HG03139 (cell line): ENCODE results near the gene ANKRD29.
"Not testable (repeated sequence)": the region's sequence is repeated elsewhere in the genome, so short reads cannot be mapped to it uniquely, and the experiment has no call there.

Experiments
- ATAC-seq: cut with Tn5 transposase; IDR thresholded peaks from one replicate; pipeline ENCODE4 v1.9.1; 2021; ENCODE audit not compliant: unreplicated experiment

The ANKRD29 gene

DNA sequence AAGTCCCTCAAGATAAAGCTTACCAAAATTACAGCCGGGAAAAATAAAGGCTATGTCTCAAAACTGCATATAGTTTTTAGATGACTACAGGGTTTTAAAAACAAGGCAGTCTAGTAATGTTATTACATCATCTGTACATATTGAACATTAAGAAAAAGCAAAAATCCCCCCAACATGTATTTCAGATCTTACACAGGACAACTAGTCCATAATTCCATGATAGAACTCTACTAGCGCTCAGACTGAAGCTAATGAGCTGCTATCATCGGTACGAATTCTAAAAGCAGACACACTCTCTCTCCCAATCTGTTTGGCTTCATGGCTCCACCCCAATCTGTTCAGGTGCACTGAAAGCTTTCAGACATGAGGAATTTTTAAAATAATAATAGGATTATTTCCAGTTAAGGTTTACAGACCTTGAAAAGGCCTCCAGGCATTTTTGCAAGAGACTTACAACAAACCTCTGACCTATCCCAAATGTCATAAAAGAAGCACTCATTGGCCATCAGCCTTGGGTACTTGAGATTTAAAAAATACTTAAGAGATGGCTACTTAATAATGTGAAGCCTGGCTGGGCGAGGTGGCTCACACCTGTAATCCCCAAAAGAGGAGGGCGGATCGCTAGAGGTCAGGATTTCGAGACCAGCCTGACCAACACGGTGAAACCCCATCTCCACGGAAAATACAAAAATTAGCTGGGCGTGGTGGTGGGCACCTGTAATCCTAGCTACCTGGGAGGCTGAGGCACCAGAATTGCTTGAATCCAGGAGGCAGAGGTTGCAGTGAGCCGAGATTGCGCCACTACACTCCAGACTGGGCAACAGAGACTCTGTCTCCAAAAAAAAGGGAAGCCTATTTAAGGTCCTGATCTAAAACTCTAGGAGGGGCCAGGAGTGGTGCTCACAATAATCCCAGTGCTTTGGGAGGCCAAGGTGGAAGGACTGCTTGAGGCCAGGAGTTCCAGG lies 78.4 kb downstream of the ANKRD29 start:
- ATAC-seq = no peak

DNA sequence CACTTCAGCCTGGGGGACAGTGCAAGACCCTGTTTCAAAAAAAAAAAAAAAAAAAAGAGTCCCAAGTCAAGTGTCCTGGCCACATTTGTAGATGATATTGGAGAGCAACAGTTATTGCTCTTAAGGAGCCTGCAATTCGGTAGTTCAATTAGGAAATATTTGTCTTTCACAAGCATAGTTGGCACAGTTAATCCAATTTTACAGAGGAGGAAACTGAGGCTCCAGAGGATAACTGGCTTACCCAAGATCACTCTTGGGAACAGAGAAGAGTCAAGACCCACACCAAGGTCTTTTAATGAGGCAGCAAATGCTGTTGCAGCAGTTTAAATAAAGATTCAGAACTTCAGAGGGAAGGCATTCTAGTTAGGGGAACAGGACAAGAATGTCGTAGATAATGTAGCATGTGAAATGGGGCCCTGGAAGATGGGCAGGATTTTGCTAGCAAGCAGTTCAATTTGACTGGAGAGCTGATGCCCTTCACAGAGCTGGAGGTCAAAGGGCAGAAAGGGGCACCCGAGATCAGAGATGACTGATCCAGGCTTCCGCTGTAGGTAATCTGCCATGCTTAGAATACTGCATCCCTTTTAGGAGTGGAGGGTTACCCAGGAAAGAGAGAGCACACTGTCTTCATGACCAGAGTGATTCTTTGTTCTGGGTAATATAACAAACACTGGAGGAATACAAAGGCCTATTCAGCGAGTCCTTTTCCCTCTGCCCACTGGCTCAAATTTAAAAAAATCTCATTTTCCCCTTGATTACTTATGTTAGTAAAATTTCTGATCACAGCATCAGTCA lies 79.4 kb downstream of the ANKRD29 start:
- ATAC-seq = no peak

GRCh38 chr18:23580677-23581367 lies 81.9 kb downstream of the ANKRD29 start:
- ATAC-seq = no peak

- no peak for ATAC-seq
These were observed 83.6 kb downstream of the ANKRD29 start for GRCh38 chr18:23578891-23579653.

- ATAC-seq = no peak
These were observed 84.5 kb downstream of the ANKRD29 start for GRCh38 chr18:23578067-23578701.

- not testable (repeated sequence) for ATAC-seq
These were observed 85.2 kb downstream of the ANKRD29 start for GRCh38 chr18:23577521-23577920.

DNA sequence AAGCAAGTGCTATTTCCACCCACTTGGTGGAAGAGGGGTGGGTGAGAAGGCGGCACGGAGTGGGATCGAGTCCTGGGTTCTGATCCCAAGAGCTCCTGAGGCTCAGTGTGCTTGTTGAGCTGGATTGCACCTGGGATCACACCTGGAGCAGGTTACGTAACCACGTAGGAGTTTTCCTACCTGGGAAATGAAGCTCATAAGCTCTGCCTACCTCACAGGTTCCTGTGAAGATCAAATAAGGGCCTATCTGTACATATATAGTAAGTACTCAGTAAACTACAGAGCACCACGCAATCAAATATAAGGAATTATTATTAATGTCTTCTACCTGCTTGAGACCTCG lies 87.4 kb downstream of the ANKRD29 start:
- no peak for ATAC-seq

- no peak for ATAC-seq
These were observed 88.0 kb downstream of the ANKRD29 start for GRCh38 chr18:23574611-23575308.

- ATAC-seq = no peak
These were observed 88.9 kb downstream of the ANKRD29 start for GRCh38 chr18:23573626-23574431.

- no peak for ATAC-seq
These were observed 89.7 kb downstream of the ANKRD29 start for GRCh38 chr18:23573020-23573419.

DNA sequence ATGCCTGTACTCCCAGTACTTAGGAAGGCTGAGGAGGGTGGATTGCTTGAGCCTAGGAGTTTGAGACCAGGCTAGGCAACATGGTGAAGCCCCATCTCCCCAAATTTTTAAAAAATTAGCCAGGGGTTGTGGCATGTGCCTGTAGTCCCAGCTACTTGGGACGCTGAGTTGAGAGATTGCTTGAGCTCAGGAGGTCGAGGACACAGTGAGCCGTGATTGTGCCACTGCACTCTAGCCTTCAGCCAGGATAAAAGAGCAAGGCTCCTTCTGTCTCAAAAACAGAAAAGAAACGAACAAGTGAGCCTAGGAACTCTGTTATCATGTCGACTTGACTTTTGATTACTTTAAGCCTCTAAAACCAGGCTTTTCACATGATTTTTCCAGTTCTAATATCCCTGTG lies 90.1 kb downstream of the ANKRD29 start:
- no peak for ATAC-seq

GRCh38 chr18:23572012-23572411 lies 90.7 kb downstream of the ANKRD29 start:
- no peak for ATAC-seq

- no peak for ATAC-seq
These were observed 91.7 kb downstream of the ANKRD29 start for GRCh38 chr18:23570912-23571504.

GRCh38 chr18:23569299-23570063 lies 93.2 kb downstream of the ANKRD29 start:
- ATAC-seq = no peak

DNA sequence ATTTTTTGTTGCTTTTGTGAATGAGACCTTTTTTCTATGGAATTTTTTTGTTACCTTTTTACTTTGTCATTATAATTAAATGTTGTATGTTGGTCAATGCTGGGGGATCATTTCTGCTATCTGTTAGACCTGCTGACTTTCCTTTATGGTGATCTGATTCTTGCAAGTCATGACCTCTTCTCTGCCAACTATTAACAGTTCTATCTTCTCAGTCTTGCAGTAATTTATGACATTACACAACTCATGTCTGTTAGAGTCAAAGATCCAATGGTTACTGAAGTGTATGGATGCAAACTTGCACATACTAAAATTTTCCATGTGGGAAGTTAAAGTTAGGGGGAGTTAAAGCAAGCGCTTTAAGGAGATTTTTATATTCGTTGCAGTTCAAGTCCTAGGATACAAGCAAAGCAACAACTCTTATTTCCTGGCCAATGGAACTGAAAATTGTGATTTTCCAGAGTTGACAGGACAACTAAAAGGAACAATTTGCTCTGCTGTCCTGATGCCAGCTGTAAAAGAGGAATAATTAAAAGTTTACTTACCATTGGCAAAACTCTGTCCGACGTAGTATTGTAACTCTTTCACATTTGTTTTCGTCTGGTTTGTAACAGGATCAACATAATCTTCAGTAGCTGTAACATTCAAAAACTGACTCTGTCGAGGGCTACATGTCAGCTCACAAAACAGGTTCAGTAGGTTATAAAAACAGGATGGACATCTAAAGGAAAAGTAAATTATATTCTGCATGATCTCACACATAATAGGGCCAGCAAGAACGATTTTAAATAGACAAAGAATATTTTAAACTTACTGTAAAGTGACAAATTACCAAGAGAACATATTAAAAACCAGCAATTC lies 94.2 kb downstream of the ANKRD29 start:
- no peak for ATAC-seq

- no peak for ATAC-seq
These were observed 95.0 kb downstream of the ANKRD29 start for GRCh38 chr18:23567671-23568070.
